ENCODE results near the gene CT45A6.
"Not testable (repeated sequence)": the region's sequence is repeated elsewhere in the genome, so short reads cannot be mapped to it uniquely, and the experiment has no call there.

CT45A6 gene, protein sequence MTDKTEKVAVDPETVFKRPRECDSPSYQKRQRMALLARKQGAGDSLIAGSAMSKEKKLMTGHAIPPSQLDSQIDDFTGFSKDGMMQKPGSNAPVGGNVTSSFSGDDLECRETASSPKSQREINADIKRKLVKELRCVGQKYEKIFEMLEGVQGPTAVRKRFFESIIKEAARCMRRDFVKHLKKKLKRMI

DNA sequence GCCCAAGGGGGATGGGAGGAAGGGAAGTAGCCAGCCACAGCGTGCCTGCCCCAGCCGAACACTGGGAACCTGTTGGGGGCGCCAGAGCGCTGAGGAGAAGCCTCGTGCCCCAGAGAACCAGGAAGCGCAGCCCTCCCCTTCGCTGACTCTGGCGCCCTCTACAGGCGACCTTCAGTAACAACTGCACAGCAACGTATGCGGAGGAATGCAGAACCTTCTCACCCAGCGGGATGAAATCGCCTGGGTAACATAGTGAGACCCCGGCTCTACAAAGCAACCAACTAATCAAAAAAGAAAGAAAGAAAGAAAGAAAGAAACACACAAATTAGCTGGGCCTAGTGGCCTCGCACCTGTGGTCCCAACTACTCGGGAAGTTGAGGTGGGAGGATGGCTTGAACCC lies at the start of gene CT45A6:
TSS of gene CT45A6 (minus strand) at position 101 of the 400 bp plus-strand sequence. CDS start 3,794 bp downstream, outside the sequence.
- not testable (repeated sequence) for DNase-seq

DNA sequence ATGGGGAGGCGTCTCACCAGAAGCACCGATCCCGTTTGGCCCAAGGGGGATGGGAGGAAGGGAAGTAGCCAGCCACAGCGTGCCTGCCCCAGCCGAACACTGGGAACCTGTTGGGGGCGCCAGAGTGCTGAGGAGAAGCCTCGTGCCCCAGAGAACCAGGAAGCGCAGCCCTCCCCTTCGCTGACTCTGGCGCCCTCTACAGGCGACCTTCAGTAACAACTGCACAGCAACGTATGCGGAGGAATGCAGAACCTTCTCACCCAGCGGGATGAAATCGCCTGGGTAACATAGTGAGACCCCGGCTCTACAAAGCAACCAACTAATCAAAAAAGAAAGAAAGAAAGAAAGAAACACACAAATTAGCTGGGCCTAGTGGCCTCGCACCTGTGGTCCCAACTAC lies 34.6 kb upstream of the CT45A6 start, which contains the start of gene CT45A7:
TSS of gene CT45A7 (minus strand) at position 101 of the 400 bp plus-strand sequence. CDS start 3,747 bp downstream, outside the sequence.
- not testable (repeated sequence) for DNase-seq

DNA sequence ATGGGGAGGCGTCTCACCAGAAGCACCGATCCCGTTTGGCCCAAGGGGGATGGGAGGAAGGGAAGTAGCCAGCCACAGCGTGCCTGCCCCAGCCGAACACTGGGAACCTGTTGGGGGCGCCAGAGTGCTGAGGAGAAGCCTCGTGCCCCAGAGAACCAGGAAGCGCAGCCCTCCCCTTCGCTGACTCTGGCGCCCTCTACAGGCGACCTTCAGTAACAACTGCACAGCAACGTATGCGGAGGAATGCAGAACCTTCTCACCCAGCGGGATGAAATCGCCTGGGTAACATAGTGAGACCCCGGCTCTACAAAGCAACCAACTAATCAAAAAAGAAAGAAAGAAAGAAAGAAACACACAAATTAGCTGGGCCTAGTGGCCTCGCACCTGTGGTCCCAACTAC lies 17.3 kb upstream of the CT45A6 start, which contains the start of gene CT45A2:
TSS of gene CT45A2 (minus strand) at position 101 of the 400 bp plus-strand sequence. CDS start 3,747 bp downstream, outside the sequence.
- not testable (repeated sequence) for DNase-seq

DNA sequence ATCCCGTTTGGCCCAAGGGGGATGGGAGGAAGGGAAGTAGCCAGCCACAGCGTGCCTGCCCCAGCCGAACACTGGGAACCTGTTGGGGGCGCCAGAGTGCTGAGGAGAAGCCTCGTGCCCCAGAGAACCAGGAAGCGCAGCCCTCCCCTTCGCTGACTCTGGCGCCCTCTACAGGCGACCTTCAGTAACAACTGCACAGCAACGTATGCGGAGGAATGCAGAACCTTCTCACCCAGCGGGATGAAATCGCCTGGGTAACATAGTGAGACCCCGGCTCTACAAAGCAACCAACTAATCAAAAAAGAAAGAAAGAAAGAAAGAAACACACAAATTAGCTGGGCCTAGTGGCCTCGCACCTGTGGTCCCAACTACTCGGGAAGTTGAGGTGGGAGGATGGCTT lies 17.2 kb downstream of the CT45A6 start, which contains the start of gene CT45A5:
TSS of gene CT45A5 (minus strand) at position 101 of the 400 bp plus-strand sequence. CDS start 3,774 bp downstream, outside the sequence.
- not testable (repeated sequence) for DNase-seq

DNA sequence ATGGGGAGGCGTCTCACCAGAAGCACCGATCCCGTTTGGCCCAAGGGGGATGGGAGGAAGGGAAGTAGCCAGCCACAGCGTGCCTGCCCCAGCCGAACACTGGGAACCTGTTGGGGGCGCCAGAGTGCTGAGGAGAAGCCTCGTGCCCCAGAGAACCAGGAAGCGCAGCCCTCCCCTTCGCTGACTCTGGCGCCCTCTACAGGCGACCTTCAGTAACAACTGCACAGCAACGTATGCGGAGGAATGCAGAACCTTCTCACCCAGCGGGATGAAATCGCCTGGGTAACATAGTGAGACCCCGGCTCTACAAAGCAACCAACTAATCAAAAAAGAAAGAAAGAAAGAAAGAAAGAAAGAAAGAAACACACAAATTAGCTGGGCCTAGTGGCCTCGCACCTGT lies 34.5 kb downstream of the CT45A6 start, which contains the start of gene CT45A3:
TSS of gene CT45A3 (minus strand) at position 101 of the 400 bp plus-strand sequence. CDS start 3,747 bp downstream, outside the sequence.
- not testable (repeated sequence) for DNase-seq

DNA sequence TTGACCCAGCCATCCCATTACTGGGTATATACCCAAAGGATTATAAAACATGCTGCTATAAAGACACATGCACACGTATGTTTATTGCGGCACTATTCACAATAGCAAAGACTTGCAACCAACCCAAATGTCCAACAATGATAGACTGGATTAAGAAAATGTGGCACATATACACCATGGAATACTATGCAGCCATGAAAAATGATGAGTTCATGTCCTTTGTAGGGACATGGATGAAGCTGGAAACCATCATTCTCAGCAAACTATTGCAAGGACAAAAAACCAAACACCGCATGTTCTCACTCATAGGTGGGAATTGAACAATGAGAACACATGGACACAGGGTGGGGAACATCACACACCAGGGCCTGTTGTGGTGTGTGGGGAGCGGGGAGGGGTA lies 57.8 kb downstream of the CT45A6 start:
- DNase-seq: not testable (repeated sequence)

All from amniotic stem cell (primary cell).